NCI-H1105 (cell line): ENCODE data around the gene RAPGEF1.
"Not testable (repeated sequence)": the region's sequence is repeated elsewhere in the genome, so short reads cannot be mapped to it uniquely, and the experiment has no call there.

Experiments
- DNase-seq: peaks from one replicate; lab custom pipeline; 2025; lab: John Stamatoyannopoulos, UW

RAPGEF1 gene

GRCh38 chr9:131727795-131728545 lies 11.9 kb downstream of the RAPGEF1 start:
- no peak for DNase-seq

DNA sequence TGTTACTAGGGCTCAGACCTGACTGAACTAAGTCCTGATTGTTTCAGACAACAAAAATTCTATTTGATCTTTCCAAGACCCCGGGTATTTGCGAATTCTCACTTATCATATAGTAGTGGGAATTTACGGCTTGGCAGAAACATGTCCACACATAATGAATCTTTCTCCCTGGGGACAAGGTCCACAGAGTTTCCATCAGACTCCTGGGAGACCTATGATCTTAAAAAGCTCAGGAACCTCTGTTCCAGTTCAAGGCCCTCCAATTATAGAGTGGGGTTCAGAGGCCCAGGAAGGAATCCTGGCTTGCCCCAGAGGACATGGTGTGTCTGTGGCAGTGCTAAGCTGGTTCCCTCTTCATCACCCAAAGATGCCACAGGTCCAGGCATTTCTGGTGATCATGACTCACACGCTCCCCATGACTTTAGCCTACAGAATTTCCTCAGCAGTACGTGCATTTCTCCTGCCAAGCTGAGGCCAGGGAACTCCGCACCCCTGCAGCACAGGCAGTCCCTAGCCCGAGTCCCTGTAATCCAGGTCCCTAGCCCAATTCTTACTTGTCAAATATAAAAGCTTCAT lies 12.6 kb downstream of the RAPGEF1 start:
- DNase-seq, result no peak

DNA sequence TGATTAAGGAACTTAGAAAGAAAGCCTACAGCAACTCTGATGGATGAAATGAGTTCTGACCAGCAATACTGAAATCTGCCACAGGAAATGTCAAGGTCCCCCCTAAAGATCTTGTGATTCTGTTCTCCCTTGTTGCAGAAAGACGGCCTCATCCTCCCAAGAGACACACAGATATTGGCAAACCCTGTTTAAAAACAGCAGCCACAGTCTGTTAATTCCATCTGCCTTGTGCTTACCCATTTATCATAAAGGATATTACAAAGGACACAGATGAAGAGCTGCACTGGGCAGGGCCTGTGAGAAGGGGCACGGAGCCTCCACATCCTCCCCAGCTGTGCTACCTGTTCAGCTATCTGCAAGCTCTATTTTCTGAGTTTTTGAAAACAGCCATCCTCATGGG lies 15.2 kb downstream of the RAPGEF1 start:
- no peak for DNase-seq

DNA sequence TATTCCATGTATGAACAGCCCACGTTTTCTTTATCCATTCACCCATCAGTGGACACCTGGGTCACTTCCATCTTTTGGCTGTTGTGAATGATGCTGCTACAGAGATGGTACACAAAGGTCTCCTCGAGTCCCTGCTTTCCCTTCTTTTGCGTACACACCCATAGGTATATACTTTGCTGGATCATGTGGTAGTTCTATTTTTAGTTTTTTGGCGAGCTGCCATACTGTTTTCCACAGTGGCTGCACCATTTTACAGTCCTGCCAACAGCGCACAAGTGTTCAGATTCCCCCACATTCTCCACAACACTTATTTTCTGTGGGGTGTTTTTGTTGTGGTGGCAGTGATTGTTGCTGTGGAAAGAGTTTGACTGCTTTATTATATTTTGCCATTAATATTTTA lies 16.2 kb downstream of the RAPGEF1 start:
- DNase-seq, result no peak

DNA sequence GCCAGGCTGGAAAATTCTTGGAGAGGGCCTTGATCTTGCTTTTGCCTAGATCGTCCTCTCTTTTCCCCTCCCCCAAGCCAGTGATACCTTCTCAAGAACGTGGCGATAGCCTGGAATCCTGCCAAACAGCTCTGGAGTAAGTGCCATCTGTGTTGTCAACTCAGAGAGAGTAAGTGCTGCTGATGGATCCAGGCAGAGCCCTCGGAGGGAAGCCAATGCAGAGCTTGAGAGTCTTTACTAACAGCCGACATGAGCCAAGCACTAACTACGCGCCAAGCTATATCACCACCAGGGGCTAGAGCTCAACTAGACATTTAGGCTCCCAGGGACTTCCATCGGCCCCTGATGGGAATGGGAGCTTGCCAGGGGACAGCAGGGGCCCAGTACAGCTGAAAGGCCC lies 17.6 kb downstream of the RAPGEF1 start:
- peak; percentile 80 for DNase-seq

DNA sequence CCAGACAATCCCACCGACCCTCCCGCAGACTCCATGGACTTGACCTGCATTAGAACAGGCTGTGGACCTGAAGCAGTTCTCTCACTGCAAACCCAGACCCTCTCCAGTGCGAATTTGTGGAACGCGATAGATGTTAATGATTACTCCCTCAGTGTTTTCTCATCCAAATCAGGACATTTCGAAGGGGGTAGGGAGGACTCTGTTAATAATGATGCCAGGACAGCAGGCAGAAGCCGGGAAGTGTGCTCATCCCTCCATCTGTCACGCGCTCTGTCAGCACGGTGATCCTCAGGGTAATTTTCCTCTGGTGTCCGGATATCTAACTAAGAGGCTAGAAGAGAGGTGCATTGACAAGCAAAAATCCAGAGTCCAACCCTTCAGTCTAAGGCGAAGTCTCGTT lies 18.8 kb downstream of the RAPGEF1 start:
- no peak for DNase-seq

- no peak for DNase-seq
Observed at GRCh38 chr9:131720330-131720729, 19.5 kb downstream of the RAPGEF1 start.

DNA sequence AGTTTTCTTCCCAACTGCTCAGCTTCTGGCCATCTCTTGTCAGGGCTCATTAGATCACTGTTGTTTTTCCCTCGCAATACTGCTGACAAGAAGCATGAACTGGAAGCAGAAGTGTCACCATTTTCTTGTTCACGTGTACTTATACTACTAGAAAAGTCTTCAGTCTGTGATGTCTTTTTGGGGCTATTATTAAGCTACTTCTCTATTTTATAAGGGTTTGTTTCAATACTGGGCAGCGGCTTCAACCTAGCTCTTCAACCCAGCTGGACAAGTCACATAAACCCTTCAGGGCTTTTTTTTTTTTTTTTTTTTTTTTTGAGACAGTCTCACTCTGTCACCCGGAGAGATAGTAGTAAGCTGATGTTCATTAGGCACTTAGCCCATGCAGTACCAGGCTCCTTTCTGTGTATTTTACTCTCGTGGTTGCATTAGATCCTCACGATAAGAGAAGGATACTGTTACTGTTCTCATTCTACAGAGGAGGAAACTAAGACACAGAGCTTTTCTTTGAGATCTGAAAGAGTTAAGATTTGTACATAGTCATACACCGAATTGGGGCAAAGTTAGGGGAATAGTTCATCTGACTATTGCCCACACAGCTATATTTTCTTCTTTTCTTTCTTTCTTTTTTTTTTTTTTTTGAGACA lies 20.5 kb downstream of the RAPGEF1 start:
- no peak for DNase-seq

DNA sequence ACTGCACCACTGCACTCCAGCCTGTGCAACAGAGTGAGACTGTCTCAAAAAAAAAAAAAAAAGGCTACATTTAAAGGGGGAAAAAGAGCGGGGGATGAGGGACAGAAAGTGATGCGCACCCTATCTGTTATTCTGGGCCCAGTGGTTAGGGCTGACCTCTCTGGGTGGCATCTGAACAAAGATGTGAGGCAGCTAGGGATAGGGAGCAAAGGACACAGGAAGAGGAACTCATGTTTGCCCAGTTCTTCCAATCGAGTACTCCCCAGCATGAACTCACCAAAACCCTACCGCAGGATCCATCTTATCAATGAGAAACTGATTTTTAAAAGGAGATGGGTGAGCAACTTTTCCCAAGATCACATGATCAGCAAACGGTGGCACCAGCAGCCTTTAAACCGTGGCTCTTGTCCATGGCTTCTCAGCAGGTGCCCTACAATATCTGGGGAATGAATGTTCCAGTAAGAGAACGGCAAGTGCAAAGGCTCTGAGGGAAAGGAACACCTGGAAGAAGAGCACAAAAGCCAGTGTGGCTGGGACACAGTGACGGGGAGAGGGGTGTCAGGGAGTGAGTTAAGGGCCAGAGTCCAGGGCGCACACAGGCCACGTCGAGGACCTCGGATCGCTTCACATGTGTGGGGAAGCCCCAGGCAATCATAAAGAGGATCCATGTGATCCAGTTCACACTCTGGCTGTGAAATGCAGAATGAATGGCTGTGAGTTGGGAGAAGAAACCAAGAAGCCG lies 22.0 kb downstream of the RAPGEF1 start:
- no peak for DNase-seq

DNA sequence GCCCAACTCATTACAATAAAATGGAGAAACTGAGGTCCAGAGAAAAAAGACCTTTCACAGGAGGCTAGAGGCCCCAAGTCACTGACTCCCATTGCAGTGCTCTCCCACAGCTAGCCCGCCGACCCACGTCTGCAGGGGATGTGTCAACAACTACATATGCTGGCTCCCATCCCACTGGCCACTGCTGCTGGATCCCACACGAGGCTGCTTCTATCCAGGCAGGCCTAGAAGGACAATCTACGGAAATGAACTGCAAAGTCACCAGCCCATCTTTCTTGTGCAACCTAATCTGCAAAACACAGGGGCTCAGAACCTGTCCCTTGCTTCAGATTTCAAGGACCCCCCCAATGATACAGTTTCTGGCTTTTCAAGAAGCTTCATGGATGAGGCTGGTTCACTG lies 24.0 kb downstream of the RAPGEF1 start:
- DNase-seq, result no peak

- no peak for DNase-seq
Observed at GRCh38 chr9:131714821-131715220, 25.1 kb downstream of the RAPGEF1 start.

DNA sequence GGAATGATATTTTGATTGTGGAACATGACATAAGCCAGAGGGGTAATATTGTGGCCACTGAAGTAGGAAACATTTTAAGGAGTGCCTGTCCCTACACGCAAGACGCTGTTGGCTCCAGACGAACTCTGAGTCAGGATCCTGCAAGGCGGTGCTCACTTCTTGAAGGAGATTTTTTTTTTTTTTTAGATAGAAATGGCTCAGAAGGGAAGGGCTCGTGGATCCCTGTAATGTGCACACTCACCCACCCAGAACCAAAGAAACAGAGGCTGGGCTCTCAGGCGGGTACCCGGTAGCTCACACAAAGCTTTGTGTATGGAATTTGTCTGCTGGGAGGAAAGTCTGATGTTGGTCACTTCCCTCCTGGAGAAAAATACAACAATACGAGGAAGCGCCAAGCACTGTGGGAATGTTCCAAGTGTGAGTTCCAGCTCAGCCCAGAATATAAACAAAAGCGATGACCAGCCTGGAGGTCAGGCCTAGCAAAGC lies 25.7 kb downstream of the RAPGEF1 start:
- no peak for DNase-seq

DNA sequence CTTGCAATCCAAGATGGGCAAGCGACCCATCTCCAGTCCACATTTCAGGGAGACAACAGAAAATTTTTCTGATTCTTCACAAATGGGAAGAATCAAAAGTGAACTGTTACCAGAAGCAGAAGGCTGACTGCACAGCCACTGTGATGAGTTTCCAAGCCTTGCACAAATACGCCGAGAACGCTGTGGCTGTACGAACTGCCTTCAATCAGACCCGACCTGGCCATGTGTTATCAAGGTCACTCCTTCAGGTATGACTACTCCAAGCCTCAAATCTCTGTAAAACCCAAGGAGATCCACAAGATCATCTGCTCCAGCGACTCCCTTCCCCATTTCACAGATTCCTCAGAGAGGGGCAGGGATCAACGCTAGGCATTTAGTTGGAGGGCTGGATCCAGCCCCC lies 26.9 kb downstream of the RAPGEF1 start:
- DNase-seq, result no peak

DNA sequence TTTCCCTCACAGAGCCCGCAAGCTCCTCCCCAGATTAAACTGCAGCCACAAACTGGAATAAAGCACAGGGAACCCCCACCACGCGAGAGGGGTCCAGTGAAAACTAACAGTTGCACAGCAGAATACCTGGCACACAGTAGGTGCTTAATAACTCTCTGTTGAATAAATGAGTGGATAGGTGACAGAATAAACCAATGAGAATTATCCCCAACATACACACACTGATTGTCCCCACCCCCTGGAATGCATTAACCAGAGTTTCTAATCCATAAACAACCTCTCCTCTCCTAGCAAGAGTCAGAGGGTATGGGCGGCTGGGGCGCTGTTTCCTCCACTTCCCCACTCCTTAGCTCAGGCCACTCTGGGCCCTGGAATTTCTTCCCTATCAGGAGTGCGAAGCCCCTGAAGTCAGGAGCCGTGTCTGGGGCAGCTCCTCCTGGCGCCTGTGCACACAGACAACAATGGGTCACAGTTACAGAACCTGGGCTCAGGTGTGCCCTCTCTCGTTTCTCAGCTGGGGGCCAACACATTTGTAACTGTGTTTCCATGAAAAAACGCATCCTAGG lies 27.6 kb downstream of the RAPGEF1 start:
- no peak for DNase-seq

GRCh38 chr9:131709771-131710431 lies 30.0 kb downstream of the RAPGEF1 start:
- no peak for DNase-seq

DNA sequence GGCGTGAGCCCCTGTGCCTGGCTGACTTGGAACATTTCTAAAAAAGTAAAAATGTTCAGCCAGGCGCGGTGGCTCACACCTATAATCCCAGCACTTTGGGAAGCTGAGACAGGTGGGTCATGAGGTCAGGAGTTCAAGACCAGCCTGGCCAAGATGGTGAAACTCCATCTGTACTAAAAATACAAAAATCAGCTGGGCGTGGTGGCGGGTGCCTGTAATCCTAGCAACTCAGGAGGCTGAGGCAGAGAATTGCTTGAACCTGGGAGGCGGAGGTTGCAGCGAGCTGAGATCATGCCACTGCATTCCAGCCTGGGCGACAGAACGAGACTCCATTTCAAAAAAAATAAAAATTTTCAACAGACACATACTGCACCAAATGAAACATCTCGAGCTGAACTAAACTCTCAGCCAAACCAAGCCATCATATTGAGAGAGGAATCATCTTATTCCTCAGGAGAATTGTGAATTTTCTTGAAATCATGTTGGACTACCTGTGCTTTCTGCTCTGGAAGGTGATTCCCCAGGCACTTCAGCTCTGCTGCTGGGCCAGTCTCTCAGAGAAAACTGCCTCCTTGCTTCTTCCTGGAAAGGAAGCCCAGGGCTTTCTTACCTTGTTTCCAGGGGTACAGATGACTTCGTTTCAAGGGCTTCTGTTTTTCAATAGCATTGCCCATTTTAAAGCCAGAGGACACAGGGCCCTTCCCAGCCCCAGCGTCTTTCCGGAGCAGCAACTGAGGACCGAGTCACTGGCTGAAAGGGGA lies 30.7 kb downstream of the RAPGEF1 start:
- not testable (repeated sequence) for DNase-seq

GRCh38 chr9:131708226-131709002 lies 31.5 kb downstream of the RAPGEF1 start:
- no peak for DNase-seq

GRCh38 chr9:131707733-131708157 lies 32.1 kb downstream of the RAPGEF1 start:
- no peak for DNase-seq

- DNase-seq, result no peak
Observed at GRCh38 chr9:131707050-131707449, 32.8 kb downstream of the RAPGEF1 start.

- no peak for DNase-seq
Observed at GRCh38 chr9:131706608-131706970, 33.3 kb downstream of the RAPGEF1 start.
